ENCODE results near the gene SETD7.
"Not testable (repeated sequence)": the region's sequence is repeated elsewhere in the genome, so short reads cannot be mapped to it uniquely, and the experiment has no call there.

SETD7 gene

DNA sequence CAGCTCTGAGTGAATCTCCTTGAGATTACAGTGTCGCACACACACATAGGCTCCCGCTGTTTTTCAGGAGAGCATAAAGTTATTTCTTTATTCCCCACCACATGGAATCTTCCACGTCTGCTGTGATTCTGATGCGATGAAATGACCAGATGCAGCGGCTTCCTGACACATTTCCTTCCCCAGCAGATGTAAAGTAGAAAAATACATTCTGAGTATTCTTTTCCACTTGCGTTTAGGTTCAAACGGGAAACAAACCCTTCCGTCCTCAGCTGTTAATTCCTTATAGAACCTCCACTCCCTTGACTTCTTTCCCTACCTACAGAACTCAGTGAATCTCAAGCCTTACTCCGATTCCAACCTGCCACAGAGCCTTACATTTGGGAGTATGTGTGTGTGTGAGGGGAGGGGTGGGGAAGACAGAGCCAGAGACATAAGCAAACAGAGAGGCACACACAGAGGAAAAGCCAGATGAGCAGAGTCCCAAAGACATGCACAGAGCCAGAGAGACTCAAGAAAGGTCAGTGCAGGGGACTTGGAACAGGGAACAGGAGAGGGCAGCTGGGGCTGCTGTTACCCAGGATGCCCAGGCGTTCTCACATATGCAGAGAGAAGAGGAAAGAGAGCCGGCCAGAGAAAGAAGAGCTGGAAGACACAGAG lies 47.3 kb downstream of the SETD7 start:
- DNase-seq, result no peak

DNA sequence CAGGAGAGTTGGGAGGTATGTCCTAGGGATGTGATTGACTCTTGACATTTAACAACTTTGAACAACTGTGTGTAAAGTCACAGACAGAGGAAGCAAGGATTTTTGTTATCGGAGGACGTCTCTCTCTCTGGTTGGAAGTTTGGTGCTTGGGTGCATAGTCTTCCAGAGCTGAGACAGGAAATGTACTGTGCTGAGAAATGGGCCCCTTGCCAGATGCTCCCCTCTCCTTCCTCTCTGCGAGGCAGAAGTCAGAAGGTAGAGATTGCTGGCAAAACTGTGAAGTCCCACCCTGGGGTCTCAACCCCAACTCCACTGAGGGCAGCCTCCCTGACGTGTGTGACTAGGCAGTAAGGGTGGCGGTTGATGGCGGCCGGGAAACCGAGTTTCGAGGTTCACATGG lies 49.2 kb downstream of the SETD7 start:
- no peak for DNase-seq

GRCh38 chr4:139503622-139504166 lies 52.3 kb downstream of the SETD7 start:
- no peak for DNase-seq

DNA sequence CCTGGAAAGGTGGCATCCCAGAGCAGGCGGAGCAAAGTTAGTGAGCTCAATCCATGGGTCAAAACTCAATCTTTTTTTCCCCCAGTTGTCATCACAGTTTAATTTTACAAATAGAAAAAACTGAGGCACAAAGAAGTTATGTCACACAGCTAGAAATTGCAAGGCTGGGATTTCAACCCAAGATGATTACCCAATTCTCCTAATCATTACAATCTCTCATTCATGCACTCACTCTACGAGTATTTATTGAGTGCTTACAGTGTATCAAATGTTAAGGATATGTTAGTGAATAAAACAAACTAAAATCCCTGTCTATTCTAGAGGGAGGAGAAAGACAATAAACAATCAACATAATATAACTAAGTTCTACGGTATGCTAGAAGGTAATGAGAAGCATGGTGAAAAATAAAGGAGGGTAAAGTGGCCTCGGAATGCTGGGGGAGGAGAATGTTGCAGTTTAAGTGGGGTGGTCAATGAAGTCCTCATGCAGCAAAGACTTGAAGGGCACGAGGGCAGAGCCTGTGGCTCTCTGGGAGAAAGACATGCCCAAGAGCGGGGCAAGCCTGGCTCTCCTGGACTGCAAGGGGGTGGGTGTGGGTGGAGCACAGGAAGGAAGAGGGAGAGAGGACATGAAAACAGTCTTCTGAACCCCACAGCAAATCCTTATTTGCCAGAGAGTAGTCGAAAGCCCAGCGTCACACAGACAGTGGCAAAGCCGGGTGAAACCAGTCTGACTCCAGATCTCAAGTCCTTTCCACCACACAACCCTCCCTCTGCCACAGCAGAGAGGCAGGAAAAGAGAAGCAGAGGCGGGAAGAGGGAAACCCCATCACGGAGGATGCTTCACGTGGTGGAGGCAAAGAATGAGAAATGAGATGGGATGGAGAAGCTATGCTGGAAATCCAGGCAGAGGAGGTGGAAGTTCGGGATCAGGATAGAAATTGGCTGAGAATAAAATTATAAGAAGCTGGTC lies 53.8 kb downstream of the SETD7 start:
- DNase-seq, result no peak

GRCh38 chr4:139501527-139501926 lies 54.5 kb downstream of the SETD7 start:
- no peak for DNase-seq

- no peak for DNase-seq
Measured at GRCh38 chr4:139501117-139501516, 54.9 kb downstream of the SETD7 start.

DNA sequence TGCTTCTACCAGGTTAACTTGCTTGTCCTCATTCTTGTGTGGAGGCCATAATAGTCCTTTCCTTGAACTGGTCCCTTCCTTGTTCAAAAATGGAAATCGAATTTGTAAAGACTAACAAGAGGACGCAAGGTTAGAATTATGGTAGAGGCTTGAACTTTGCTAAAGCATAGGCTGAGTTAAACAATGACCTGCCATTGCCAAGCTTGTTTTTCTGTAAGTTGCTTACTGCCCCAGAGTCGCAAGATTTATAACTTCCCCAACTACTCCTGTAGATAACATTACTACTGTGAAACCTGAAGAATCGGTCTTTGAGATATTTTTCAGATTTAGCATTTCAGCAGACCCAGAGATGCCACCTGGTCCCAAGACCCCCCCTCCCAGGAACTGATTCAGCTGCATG lies 56.8 kb downstream of the SETD7 start:
- no peak for DNase-seq

- DNase-seq, result no peak
Measured at GRCh38 chr4:139493176-139493575, 62.8 kb downstream of the SETD7 start.

- DNase-seq, result no peak
Measured at GRCh38 chr4:139492429-139492828, 63.6 kb downstream of the SETD7 start.

GRCh38 chr4:139489638-139490037 lies 66.4 kb downstream of the SETD7 start:
- DNase-seq, result no peak

- DNase-seq, result no peak
Measured at GRCh38 chr4:139488442-139488841, 67.6 kb downstream of the SETD7 start.

GRCh38 chr4:139484783-139485311 lies 71.2 kb downstream of the SETD7 start:
- no peak for DNase-seq

GRCh38 chr4:139483000-139483399 lies 73.0 kb downstream of the SETD7 start:
- DNase-seq, result no peak

GRCh38 chr4:139481465-139481864 lies 74.6 kb downstream of the SETD7 start:
- no peak for DNase-seq

- no peak for DNase-seq
Measured at GRCh38 chr4:139476363-139476762, 79.7 kb downstream of the SETD7 start.

GRCh38 chr4:139472852-139473251 lies 83.2 kb downstream of the SETD7 start:
- no peak for DNase-seq

GRCh38 chr4:139470997-139471665 lies 84.9 kb downstream of the SETD7 start:
- DNase-seq, result no peak

GRCh38 chr4:139470295-139470694 lies 85.7 kb downstream of the SETD7 start:
- no peak for DNase-seq

GRCh38 chr4:139469869-139470268 lies 86.2 kb downstream of the SETD7 start:
- DNase-seq, result no peak

- DNase-seq, result no peak
Measured at GRCh38 chr4:139469216-139469615, 86.8 kb downstream of the SETD7 start.

- not testable (repeated sequence) for DNase-seq
Measured at GRCh38 chr4:139468756-139469155, 87.3 kb downstream of the SETD7 start.

DNA sequence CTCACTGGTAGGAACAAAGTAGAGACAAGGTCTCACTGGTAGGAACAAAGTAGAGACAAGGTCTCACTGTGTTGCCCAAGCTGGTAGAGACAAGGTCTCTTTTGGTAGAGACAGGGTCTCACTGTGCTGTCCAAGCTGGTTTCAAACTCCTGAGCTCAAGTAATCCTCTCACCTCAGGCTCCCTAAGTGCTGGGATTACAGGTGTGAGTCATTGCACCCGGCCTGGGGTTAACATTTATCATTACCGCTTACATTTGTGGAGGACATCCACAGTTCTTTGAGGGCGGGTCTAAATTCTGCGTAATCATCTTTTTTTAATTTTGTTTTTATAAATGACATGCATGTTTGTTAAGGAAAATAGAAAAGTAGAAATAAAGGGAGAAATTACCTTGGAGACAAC lies 90.1 kb downstream of the SETD7 start:
- no peak for DNase-seq

GRCh38 chr4:139464512-139464911 lies 91.5 kb downstream of the SETD7 start:
- not testable (repeated sequence) for DNase-seq

Measured in NCI-H526 (cell line).